Measurements from ENCODE around the gene NCLN.
"Not testable (repeated sequence)": the region's sequence is repeated elsewhere in the genome, so short reads cannot be mapped to it uniquely, and the experiment has no call there.

Gene NCLN

DNA sequence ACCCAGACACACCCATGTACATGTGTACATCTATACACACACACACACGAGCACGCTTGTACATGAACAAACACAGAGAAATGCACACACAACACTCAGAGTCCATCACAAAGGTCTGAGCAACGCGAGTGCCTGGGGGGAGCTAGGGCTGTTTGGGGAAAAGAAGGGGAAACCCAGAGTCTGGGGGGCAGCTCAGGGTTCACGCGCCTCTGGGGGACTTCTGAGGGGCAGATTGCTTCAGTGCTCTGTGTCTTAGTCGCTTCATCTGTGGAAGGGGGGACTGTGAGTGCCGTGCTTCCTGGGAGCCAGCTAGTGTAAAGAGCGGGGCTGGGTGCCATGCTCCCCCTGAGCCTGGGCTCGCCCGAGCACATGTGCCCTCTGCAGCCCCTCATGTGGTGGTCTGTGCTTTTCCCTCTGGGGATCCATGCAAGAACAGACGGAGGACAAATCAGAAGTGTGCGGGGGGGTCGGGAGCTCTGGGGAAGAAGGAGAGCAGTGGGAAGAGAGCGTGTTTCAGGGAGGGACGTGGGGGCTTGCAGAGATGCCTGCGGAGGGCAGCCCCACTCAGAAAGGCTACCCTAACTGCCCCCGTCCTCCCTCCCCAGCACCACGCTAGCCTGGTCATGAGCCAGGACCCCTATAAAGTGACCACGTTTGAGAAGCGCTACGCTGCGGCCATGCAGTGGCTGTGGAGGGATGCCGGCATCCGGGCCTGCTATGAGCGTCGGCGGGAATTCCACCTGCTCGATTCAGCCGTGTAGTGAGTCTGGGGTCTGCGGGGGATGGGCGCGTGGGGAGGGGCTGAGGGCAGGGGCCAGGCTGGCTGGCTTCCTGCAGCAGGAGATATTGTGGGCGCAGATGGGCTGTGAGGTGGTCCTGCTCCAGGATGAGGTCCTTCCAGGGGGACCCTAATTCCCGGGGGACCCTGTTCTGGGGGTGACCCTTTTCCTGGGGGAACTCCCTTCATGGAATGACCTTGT lies 35.9 kb upstream of the NCLN start:
- no peak overlapping the region for H3K4me3 ChIP-seq (ENCODE audit: low read depth, low read length)
- DNase-seq (ENCODE audit: low read depth) = no peak
- TF ChIP-seq, protein P1, sequence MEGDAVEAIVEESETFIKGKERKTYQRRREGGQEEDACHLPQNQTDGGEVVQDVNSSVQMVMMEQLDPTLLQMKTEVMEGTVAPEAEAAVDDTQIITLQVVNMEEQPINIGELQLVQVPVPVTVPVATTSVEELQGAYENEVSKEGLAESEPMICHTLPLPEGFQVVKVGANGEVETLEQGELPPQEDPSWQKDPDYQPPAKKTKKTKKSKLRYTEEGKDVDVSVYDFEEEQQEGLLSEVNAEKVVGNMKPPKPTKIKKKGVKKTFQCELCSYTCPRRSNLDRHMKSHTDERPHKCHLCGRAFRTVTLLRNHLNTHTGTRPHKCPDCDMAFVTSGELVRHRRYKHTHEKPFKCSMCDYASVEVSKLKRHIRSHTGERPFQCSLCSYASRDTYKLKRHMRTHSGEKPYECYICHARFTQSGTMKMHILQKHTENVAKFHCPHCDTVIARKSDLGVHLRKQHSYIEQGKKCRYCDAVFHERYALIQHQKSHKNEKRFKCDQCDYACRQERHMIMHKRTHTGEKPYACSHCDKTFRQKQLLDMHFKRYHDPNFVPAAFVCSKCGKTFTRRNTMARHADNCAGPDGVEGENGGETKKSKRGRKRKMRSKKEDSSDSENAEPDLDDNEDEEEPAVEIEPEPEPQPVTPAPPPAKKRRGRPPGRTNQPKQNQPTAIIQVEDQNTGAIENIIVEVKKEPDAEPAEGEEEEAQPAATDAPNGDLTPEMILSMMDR (IDR thresholded peaks at IDR 0.05; ENCODE audit: control insufficient read depth, extremely low read depth, insufficient read depth) = no peak

DNA sequence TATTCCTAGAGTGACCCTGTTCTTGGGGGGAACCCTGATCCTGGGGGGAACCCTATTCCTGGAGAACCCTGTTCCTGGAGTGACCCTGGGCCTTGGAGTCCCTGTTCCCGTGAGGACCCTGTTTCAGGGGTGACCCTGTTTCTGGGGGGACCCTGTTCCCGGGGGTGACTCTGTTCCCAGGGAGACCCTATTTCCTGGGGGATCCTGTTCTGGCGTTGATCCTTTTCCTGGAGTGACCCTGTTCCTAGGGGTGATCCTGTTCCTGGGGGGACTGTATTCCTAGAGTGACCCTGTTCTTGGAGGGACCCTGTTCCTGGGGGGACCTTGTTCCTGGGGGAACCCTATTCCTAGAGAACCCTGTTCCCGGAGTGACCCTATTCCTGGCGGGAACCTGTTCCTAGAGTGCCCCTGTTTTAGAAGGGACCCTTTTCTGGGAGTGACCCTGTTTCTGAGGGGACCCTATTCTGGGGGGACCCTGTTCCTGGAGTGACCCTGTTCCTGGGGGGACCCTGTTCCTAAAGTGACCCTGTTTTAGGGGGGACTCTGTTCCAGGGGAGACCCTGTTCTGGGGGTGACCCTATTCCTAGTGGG lies 34.9 kb upstream of the NCLN start:
- TF ChIP-seq, protein P1 (IDR thresholded peaks at IDR 0.05; ENCODE audit: control insufficient read depth, extremely low read depth, insufficient read depth) = no peak
- H3K4me3 ChIP-seq (ENCODE audit: low read depth, low read length) = no peak overlapping the region
- DNase-seq (ENCODE audit: low read depth) = no peak

DNA sequence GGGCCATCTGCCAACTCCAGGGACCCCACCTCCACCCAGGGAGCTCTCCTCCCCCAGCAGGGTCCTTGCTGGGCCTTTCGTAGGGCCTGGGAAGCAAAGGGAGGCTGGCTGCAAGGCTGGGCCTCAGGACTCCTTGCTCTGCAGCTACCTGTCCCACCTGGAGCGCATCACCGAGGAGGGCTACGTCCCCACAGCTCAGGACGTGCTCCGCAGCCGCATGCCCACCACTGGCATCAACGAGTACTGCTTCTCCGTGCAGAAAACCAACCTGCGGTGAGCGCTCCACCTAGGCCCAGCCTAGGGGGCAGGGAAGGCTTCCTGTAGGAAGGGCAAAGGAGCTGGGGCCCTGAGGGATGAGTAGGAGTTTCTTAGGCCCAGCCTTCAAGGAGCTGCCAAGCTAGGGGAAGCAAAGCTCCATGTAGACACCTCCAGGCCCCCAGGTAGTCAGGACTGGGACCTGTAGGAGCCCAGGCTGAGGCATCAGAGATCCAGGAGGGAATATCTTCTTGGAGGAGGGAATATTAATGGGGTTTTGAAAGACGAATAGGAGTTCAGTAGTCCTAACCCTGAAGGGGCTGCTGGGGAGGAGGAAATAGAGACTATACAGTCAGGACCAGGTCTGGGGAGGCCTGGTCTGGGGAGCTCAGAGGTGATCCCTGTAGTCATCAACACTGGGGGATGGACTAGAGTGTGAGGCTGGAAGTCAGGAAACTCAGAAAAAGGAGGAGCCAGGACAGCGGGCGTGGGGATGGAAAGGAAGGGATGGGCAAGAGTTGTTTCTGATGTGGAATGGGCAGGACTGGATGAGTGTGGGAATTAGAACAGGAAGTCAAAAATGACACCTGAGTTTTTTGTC lies 33.9 kb upstream of the NCLN start:
- H3K4me3 ChIP-seq (ENCODE audit: low read depth, low read length) = no peak overlapping the region
- no peak for DNase-seq (ENCODE audit: low read depth)
- TF ChIP-seq, protein P1 (IDR thresholded peaks at IDR 0.05; ENCODE audit: control insufficient read depth, extremely low read depth, insufficient read depth) = no peak

DNA sequence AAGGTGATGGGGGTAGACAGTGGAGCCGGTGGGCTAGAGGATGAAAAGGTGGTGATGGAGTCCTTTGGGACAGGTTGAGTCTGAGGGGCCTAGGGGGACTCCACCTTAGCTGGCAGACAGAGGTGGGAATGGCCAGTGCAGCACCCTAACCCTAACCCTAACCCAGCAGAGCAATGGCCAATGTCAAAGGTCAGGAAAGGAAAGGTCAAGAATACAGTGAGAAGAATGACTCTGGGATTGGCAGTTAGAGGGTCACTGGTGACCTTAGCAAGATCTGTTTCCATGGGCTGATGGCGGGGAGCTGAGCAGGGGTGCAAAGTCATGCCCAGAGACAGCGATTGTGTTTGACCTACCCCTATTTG lies 33.3 kb upstream of the NCLN start:
- H3K4me3 ChIP-seq (ENCODE audit: low read depth, low read length) = no peak overlapping the region
- TF ChIP-seq, protein P1 (IDR thresholded peaks at IDR 0.05; ENCODE audit: control insufficient read depth, extremely low read depth, insufficient read depth) = no peak
- DNase-seq (ENCODE audit: low read depth) = no peak

DNA sequence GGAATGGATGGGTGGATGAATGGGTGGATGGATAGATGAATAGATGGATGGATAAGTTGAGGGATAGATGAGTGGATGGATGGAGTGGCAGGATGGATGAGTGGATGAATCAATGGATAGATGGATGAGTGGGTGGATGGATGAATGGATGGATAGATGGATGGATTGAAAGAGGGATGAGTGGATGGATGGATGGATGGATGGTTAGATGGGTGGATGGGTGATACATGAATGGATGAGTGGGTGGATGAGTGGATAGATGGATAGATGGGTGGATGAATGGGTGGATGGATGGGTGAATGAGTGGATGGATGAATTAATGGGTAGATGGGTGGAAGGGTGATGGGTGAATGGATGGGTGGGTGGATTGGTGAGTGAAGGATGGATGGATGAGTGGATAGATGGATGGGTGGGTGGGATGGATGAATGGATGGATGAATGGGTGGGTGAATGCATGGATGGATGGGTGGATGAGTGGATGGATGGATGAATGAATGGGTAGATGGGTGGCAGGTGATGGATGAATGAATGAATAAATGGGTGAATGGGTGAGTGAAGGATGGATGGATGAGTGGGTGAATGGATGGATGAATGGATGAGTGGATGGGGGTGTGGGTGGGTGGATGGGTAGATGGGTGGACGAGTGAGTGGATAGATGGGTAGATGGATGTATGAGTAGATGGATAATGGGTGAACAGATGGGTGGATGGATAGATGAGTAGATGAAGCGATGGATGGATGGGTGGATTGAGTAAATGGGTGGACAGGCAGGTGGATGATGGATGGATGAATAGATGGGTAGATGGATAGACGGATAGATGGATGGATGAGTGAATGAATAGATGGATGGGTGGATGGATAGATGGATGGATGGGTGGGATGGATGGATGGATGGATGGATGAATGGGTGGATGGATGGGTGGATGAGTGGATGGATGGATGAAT lies 32.2 kb upstream of the NCLN start:
- no peak for DNase-seq (ENCODE audit: low read depth)
- TF ChIP-seq, protein P1 (IDR thresholded peaks at IDR 0.05; ENCODE audit: control insufficient read depth, extremely low read depth, insufficient read depth) = no peak
- H3K4me3 ChIP-seq (ENCODE audit: low read depth, low read length) = no peak overlapping the region

DNA sequence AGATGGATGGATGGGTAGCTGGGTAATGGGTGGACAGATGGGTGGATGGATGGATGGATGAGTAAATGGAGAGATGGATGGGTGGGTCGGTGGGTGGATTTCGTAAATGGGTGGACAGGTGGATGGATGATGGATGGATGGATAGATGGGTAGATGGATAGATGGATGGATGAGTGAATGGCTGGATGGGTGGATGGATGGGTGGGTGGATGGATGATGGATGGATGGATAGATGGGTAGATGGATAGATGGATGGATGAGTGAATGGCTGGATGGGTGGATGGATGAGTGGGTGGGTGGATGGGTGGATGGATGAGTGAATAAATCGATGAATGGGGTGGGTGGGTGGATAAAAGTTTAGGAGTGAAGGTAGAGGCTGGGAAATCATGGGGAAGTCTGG lies 31.3 kb upstream of the NCLN start:
- not testable (repeated sequence) for DNase-seq (ENCODE audit: low read depth); H3K4me3 ChIP-seq (ENCODE audit: low read depth, low read length)
